A549 treated with CORT108297 at 1 μM for 4 hours (cell line): ENCODE measurements around the gene BARHL2. TPM values are rescaled to one million over a fixed set of nuclear protein-coding genes. Genes with fewer than 3 reads are reported as not detected.

Experiments
- total RNA-seq: library from RNA; stranded (reverse); fragments of 200-300 nt; extraction: Qiagen RNA extraction; gene quantifications from 5 replicates; pipeline ENCODE4 v1.2.3, GENCODE V29; 2022

BARHL2 gene
- total RNA-seq, result not detected in 5 replicates

DNA sequence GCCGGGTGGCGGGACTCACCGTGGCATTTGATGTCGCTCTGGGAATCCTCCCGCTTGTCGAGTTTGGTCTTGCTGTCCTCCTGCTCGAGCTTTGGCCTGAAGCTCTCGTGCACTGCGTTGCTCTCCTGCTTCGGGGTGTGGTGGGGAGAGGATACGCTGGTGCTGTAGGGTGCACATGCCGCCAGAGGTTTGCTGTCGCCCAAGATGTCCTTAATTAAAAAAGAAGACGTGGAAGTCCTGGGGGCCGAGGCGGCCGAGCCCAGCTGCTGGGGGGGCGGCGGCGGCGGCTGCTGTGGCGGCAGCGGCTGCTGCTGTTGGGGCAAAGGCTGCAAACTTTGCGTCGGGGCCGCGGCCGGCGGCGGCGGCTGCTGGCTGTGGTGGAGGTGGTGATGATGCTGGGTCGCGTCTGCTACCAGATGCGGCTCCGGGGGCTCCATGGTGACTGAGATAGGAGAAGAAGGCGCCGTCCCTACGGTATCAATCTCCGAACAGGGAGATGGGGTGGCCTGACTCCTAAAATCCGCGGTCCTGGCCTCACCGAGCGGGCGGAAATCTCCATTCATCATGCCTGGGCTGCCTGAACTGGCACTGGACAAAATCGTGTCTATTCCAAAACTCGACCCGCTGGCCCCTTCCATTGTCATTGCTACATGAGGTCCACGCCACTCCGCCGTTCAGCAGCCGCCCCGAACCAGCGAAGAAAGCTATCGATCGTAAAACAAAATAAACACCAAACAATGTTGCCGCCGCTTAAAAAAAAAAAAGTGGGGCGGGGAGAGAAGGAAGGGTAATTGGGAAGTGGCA is at the start of gene BARHL2:
BARHL2 (minus strand) TSS at position 751 of the 804 bp plus-strand sequence; CDS start at position 644, 107 bp downstream.

